ENCODE measurements around the gene PRKCD.

PRKCD gene

DNA sequence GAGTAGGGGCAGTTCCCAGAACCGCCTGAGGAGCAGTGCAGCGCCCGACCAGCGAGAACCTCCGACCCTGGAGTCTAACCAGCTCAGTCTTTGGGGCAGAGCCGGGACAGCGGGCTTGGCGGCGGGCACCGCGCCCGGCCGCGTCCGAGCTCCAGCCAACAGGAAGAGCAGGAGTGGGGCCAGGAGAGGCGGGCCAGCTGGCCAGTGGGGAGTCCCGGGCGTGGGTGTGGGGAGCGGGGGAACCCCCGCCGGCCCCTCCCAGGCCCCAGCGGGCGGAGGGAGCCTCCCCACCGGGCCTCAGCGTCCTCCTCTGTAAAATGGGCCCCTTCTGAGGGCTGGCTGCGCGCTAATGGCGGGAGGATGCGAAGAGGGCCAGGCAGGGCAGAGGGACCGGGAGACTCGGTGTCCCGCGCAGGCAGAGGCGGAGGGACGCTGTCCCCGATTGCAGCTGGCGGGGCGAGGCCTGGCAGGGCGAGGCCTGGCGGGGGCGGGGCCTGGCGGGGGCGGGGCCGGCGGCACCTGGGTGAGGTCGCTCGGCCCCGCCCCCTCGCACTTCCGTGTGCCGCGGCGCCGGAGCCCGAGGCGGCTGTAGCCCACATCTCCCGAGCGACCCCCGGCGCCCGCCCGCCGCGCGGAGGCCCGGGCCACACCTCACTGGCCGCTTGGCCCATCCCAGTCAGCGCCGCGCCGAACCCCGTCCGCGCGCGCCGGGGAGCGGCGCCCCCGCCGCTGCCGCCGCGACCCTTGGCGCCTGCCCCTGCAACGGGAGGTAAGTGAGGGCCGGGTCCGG is at the start of gene PRKCD:
PRKCD (plus strand) TSS at position 550 of the 790 bp plus-strand sequence. CDS start 17,214 bp downstream, outside the sequence.
- DNase-seq: peak in 11 of 14 donors; percentile 45 to 83 (median 66)

DNA sequence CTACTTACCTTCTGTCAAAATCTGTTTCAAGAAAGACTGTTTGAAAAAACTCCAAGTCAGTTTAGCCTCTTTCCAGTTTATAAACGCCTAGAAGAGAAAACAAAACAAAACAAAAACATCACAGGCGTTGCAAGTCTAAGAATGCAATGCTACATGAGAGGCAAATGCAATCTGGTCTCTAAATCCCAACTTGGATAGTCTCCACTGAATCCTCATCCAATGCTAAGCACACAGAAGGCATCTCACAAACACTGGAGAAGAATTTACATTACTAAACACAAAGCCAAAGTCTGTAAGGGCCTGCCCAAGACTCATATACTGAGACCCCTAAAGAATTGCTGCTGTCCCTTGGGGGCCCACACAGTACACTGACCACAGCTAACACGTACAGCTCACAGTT is 49.2 kb upstream of the PRKCD start:
- no peak for DNase-seq

DNA sequence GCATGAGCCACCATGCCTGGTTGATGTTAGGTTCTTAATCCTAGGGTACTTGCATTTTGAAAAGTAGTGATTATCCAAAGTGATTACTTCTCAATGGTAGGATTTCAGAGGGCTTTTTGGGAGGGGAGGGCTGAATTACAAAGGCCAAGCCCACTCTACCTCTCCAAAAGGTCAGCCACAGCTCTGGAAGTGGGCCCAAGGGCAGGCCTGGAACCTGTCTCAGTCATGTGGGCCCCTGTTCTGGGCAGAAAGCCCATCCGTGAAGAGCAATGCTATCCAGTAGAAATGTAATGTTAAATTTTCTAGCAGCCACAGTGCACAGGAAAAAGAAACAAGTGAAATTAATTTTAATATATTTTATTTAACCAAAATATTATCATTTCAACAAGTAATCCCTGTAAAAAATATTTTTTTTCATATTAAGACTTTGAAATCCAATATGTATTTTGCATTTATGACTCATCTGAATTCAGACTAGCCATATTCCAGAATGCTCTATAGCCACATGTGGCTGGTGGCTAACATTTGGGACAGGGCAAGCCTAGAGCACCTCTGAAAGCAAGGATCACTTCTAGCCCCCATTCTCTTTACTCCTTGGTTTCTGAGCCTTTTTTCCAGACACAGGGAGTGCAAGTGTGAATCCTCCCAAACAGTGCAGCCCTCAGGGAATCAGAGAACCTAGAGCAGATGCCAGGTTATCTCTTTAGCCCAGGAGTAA is 47.6 kb upstream of the PRKCD start:
- peak in 5 of 14 donors; percentile 6 to 47 (median 31) for DNase-seq

DNA sequence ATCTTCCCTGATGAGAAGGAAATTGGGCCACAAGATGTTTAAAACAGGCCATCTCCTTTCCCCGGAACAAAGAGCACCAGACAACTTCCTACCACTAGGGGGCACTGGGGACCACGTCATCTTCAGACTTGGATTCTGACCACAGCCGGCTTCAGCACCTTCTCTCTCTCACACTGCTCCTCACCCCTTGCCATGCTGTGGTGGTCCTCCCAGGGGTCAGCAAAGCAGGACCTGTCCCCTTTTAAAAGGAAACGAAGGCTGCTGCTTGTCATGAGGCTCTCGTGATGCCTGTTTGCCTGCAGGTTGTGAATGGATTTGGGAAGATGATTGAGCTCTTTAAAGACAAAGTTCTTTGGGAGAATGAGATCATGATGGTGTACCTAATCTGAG is 47.0 kb upstream of the PRKCD start:
- peak in 13 of 14 donors; percentile 1 to 81 (median 63) for DNase-seq

DNA sequence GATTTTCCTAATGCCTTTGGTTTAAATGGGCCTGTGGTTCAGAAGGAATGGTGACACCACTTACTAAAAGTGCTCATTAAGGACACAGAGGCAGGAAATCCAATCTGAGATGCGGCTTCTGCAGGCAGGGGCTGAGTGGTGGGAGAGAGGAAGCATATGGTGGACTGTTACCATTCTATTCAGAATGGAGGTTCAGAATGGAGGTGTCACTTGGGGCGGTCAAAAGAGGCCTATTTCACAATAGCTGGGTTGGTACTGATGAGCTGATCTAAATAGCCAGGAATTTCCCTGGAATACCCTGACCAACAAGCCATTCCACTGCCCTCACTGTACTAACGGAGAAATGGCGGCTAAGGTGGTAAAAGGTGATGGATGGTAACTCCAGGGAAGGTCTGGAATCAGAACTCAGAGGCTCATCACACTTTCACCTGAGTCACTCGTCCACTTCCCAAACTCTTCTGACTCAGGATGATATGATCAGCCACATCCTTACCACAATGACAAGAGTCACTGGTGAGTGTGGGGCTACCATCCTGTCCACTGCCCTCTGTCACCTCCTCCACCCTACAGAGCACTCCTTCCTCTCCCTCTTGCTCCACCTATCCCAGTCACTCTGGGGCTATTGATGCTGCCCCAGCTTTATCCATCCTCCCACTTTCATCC is 46.5 kb upstream of the PRKCD start:
- DNase-seq: no peak

DNA sequence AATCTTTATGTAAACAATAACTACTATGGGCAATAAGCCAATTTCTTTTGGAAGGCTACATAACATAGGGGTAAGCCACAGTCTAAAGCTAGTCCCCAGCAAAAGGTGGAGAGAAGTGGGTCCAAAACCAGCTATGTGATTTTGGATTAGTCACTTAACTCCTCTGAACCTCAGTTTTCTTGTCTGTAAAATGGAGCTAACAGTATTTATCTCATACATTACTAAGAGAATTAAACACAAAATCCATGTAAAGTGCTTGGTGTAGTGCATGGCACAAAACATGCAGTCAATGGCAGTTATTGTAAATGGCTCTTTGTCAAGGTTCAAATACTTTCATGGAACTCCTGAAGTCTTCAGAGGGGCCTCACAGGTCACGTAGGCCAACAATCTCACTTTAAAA is 44.1 kb upstream of the PRKCD start:
- no peak for DNase-seq

DNA sequence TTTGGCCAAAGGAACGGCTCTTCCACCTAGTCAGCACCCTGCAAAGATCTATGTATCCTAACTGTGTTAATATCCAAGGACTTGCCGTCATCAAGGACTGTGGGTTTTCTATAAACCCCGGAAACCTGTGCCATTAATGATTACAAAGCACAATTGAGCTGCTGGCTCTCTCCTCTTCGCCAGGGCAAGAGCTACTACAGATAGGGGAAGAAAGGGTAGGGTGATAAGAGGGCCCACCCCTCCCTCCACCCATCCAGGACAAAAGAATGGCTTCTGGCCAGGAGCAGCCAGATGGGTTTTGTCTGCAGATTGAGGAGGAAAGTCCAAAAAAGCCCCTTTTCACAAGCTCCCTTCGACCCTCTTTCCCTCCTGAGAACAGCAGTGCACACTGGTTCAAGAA is 40.7 kb upstream of the PRKCD start:
- DNase-seq: no peak

DNA sequence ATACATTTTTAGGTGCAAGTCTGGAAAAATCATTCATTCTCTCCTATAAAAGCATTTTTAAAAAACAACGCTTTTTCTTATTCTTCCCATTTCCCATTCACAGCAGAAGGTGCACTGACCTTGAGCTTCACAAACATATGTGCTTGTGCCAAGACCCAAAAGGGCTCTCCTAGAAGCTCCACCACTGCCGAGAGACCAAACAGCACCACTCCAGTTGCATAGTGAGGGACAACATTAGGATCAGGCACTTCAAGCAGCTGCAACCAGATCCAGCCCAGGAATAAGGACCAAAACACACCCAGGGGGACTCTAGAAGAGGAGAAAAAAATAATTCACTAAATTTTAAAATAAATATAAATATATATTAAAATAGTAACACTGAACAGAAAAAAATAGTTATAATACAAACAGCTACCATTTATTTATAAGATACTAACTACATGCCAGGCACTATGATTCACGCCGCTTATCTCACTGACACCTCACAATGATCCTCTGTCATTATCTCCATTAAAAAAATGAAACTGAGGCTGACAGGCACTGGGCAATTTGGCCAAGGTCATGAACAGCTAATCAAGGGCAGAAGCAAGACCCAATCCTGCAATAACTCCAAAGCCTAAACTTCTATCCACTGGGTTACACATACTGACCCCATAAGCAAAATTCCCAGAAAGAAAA is 38.6 kb upstream of the PRKCD start:
- DNase-seq: no peak

DNA sequence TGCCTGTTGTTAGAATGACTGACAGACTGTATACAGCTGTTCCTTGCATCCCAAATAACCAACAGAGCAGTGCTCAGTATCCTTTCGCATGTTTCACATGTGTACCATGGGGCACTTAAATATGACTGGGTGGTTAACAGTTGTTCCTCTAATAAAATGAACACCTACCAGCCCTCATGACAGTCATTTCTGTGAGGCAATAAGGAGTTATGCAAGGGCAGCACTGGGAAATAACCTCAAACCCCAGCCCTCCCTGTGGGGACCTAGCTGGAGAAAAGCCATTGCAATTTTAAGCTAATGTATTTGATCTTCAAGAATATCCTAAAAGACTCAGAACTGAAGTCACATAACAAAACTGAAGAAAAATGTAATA is 38.1 kb upstream of the PRKCD start:
- DNase-seq: no peak

DNA sequence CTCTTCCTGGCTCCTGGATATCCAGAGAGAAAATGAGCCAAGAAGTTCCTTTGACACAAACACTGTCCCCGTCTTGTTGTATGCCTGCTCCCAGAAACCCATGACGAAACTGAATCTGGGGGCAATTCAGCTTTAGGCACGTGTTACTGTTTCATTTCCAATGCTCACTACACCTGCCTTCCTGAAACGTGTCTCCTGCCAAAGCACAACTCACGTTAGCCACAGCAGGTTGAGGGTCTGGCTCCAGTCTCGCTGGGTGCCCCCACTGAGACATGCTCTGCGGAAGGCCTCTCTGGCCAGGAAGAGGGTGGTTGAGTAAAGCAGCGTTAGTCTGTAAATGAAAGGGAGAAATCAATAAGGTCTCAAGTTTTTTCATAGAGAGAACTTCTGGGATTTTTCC is 37.5 kb upstream of the PRKCD start:
- no peak for DNase-seq

DNA sequence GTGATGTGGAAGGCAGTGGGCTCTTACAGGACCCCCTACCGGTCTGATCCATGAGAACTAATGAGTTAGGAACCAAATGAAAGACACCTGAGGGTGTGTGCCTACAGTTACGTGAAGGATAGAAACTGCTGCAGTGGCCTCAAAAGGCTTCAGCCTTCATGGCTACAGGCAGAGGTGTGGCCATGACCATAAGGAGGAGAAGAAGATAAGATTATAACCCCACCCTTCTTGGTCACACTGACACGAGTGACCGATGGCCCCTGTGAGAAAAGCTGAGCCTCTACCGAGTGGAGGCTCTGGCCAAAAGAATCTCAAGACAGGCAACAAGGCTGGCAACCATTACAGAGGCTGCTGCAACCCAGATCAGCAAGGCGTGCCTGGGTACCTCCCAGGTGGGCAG is 37.1 kb upstream of the PRKCD start:
- DNase-seq: no peak

DNA sequence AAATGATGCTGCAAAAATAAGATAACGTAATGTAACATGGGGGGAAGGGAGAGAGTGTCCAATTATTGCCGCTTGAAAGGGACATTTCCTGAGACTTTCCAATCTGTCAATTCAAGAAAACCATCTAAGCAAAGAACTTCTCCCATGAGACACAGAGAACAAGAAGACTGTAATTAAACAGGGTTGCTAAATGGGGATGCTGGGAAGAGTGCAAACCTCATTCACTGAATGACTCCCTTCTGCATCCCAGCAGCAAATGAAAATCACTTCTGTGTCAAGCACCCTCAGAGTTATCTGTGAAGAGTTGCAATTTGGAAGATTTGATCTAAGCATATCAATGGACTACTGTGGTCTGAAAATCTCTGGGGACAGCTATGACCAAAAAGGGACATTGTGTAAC is 34.4 kb upstream of the PRKCD start:
- no peak for DNase-seq

DNA sequence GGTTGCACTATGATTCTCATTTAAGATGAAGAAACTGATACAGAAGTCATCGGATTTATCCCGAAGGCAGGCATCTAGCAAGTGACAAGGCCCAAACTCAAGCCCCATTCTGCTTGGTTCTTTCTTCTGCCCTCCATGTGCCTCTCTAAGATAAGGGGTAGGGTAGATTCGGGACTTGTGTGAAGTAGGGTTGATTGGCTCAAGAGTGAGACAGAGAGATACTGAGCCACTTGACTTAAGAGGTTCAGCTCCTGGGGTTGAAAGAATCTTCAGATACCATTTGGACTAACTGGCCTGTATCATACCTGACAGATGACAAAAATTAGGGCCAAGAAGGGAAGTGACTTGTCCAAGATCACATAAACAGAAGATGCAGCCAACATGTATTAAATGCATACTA is 31.7 kb upstream of the PRKCD start:
- DNase-seq: no peak

DNA sequence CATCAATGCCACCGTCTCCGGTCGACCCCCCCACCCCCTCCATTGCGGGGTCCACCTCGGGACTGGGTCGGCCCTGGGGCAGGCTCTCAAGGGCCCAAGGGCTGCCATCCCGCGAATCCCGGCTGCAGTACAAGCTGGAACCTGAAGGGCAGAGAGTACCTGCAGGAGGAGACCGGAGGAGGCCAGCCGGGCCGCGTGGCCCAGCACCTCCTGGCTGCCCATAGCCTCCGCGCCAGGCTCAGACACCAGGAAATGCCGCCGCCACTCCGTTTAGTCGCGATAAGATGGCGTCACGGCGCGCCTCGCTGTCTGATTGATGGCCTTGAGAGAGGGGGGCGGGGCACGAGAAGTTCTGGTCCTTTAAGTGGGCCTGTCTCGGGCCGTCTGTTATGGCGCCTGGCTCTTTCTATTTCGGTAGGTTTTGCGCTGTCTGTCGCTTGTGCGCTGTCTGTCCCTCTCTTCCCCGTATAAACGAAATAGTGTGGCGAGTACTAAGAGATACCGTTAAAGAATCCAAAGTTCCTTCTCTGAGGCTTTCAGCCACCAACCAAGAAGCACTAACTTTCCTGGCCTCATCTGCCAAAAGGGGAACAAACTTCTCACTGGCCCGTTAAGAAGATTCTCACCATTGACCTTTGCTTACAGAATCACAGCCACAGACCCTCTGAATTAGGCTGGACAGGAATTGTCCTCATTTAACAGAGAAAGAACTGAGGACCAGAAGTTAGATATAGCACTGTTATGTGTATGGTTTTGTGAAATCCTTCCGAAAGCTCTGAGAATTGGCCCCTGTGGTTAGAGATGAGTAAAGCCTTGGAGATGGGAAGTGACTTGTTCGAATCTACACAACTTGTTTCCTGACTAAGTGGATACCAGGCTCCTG is 30.6 kb upstream of the PRKCD start, which contains the start of gene RFT1:
RFT1 (minus strand) TSS at position 257 of the 883 bp plus-strand sequence; CDS start at position 222, 35 bp downstream.
- DNase-seq: peak; percentile 63 to 94 (median 90)

DNA sequence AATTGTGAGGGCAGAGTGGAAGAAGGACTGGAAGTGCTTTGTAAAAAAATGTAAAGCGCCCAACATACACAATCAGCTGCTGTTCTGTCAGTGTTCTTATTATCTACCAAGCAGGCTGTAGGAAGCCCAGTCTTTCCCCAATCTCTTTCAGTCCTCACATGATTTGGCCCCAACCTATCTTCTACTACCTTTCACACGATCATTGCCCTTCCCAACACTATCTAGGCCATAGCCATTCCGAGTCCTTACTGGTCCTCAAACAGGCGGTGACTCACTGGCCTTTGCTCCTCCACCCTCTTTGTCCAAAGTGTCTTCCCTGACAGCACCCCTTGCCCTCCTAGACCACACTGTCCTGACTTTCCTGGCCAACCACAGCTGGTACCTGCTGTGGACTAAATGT is 29.9 kb upstream of the PRKCD start:
- no peak for DNase-seq

DNA sequence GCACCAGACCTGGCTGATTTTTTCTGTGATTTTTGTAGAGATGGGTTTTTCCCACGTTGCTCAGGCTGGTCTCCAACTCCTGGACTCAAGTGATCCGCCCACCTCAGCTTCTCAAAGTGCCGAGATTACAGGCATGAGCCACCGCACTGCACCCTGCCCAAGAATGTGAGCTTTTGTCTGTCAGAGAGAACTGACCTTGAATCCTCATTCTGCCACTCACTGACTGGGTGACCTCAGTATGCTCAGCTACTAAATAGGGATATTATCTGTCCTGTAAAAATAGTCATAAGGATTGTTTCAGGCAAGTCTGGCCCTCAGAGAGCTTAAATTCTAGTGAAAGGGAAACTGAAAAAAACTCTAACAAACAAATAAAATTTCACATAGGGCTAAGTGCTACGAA is 28.7 kb upstream of the PRKCD start:
- DNase-seq: no peak

DNA sequence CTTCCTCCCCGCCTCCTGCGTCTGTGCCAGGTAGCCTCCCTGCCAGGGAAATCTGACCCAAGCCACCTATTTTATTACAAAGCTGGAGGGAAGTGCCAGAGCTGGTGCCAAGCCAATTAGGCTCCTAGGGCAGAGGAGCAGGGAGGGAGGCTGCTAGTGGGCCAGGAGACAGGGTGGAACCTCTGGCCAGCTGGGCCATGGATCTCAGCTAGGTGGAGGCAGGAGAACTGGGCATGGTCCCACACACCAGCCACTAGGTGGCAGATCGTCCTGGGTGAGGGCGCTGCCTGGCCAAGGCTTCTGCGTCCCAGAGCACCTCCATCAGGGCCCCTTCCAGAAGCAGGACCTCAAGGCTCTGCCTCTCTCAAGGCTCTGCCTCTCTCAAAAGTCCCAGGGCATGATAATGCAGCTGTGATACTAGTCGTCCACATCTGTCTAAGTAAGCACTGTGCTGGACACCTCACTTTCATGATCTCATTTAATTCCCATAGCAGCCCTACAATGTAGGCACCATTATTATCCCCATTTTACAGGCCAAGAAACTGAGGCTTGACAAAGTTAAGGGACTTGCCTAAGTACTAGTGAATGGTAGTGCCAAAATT is 26.3 kb upstream of the PRKCD start:
- peak in 5 of 14 donors; percentile 15 to 58 (median 45) for DNase-seq

DNA sequence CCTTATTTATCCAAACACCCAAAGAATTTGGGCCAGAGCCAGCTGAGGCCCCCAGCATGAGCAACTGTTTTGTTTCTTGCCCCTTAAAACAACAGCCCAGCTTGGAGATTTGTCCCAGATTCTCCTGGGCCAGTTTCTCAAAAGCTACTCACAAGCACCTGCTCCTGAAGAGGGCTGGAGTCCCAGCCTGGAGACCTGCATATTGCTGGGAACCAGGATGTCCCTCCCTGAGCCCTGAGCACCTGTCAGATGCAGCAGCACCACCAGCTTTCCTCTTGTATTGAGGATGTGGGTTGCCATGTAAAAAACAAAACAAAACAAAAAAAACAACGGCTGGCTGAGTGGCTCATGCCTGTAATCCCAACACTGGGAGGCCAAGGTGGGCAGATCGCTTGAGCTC is 23.8 kb upstream of the PRKCD start:
- no peak for DNase-seq

DNA sequence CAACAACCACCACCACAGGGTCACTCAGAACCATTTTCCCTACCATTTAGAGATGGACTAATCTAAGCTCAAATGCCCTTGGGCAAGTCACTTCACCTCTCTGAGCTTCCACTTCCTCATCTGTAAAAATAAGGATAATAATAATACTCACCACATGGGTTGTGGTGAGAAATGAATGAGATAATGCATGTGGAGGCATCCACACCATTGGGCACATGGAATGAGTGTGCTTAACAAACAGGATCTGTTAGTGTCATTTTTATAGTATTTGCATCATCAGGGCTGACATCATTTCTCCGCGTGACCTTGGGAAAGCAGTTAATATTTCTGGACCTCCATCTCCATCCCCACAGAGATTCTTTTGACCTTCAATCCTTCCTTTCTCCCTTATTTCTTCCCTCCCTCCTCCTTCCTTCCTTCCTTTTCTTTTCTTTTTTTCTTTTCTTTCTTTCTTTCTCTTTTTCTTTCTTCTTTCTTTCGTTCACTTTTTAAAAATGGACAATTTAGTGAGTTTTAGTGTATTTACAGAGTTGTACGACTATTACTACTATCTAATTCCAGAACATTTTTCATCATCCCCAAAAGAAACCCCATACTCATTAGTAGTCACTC is 23.1 kb upstream of the PRKCD start:
- no peak for DNase-seq

DNA sequence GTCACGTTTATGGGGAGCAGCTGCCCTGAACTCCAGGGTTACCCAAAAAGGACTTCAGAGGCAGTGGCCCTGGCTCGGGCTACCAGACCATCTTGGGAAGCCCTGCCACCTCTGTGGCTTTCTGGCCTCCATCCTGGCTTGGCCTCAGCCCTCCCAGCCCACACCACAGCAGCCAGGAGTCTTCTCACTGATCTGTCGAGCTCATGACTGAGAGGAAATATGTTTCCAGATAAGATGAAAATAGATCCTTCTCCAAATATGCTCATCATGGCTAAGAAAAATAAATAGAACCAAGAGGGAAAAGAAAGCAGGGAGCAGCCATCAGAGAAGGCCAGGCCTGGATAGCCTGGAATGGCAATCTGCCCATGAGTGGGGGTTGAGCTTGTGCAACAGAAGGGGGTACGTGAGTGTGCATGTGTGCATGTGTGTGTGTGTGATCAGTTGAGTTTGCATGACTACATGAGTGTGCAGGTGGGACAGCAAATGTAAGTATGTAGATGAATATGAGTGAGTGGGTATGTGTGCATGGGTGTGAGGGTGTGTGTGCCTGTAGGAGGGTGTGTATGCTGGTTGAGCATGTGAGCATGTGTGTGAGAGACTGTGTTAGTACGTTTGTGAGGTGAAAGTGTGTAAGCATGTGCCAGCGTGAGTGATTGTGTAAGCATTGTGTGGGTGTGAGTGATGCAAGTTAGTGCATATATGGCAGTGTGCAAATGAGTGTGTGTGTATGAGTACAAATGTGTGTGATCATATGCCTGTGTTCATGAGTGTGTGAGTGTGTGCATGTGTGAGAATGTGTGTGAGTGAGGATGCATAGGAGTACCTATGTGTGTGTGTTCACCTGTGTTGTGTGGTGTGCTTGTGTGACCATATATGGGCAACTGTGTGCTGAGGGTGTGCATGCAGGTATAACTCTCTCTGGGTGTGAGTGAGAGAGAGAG is 20.8 kb upstream of the PRKCD start:
- no peak for DNase-seq

Measured in C1 segment of cervical spinal cord (tissue), 14 donors.